ENCODE data around the gene RNF150.
"Not testable (repeated sequence)": the region's sequence is repeated elsewhere in the genome, so short reads cannot be mapped to it uniquely, and the experiment has no call there.

The RNF150 gene

GRCh38 chr4:141170671-141171070, 37.4 kb upstream of the RNF150 start:
- no peak for TF ChIP-seq CTCF (IDR thresholded peaks at IDR 0.05; ENCODE audit: insufficient read depth, low read length, missing control alignments)
- DNase-seq (ENCODE audit: low read depth, low spot score), result no peak
- POLR2A ChIA-PET, result no interaction called here
- CTCF ChIA-PET, result no interaction called here
- no peak overlapping the region for H3K4me3 ChIP-seq (ENCODE audit: low read depth, low read length)

GRCh38 chr4:141169391-141169790, 36.1 kb upstream of the RNF150 start:
- POLR2A ChIA-PET, result no interaction called here
- CTCF ChIA-PET, result no interaction called here
- H3K4me3 ChIP-seq (ENCODE audit: low read depth, low read length), result no peak overlapping the region
- no peak for TF ChIP-seq CTCF (IDR thresholded peaks at IDR 0.05; ENCODE audit: insufficient read depth, low read length, missing control alignments)
- DNase-seq (ENCODE audit: low read depth, low spot score), result no peak

- DNase-seq (ENCODE audit: low read depth, low spot score); H3K4me3 ChIP-seq (ENCODE audit: low read depth, low read length); POLR2A ChIA-PET; CTCF ChIA-PET: not testable (repeated sequence)
Measured at GRCh38 chr4:141165001-141165400, 31.7 kb upstream of the RNF150 start.

- DNase-seq (ENCODE audit: low read depth, low spot score), result no peak
- ChIA-PET CTCF (interaction anchor here (0.6 to 2.8 kb wide), 13 partner anchors 9 to 1561 kb away, joined by 3 to 19 read pairs (median 3); no protein-coding TSS in a partner anchor), POLR2A (no interaction called here)
- TF ChIP-seq CTCF (IDR thresholded peaks at IDR 0.05; ENCODE audit: insufficient read depth, low read length, missing control alignments), result no peak
- H3K4me3 ChIP-seq (ENCODE audit: low read depth, low read length), result no peak overlapping the region
Measured at GRCh38 chr4:141159027-141159426, 25.8 kb upstream of the RNF150 start.

- ChIA-PET CTCF (interaction anchor here (0.6 to 2.8 kb wide), 17 partner anchors 9 to 1928 kb away, joined by 3 to 19 read pairs (median 4); no protein-coding TSS in a partner anchor), POLR2A (no interaction called here)
- TF ChIP-seq CTCF (IDR thresholded peaks at IDR 0.05; ENCODE audit: insufficient read depth, low read length, missing control alignments), result peak; percentile 9
- no peak for DNase-seq (ENCODE audit: low read depth, low spot score)
- H3K4me3 ChIP-seq (ENCODE audit: low read depth, low read length), result no peak overlapping the region
Measured at GRCh38 chr4:141158219-141158618, 24.9 kb upstream of the RNF150 start.

GRCh38 chr4:141155586-141155985, 22.3 kb upstream of the RNF150 start:
- H3K4me3 ChIP-seq (ENCODE audit: low read depth, low read length), result no peak overlapping the region
- DNase-seq (ENCODE audit: low read depth, low spot score), result no peak

More at GRCh38 chr4:141155586-141155985, 22.3 kb upstream of the RNF150 start:
- CTCF ChIA-PET, result interaction anchor here (1.0 to 1.4 kb wide), 4 partner anchors 10 to 290 kb away, joined by 3 read pairs; no protein-coding TSS in a partner anchor
- no peak for TF ChIP-seq CTCF (IDR thresholded peaks at IDR 0.05; ENCODE audit: insufficient read depth, low read length, missing control alignments)
- POLR2A ChIA-PET, result no interaction called here

Data from AG04449 (cell line).